ENCODE measurements around the gene LRRC28.

- no peak for TF ChIP-seq POLR2A (IDR thresholded peaks at IDR 0.05)
- TF ChIP-seq CTCF (IDR thresholded peaks at IDR 0.05) = no peak
Observed at GRCh38 chr15:99421172-99421656, 169.9 kb downstream of the LRRC28 start.
